OCI-LY3 (cell line): ENCODE measurements around the gene PEPD.

Experiments used
- H2AFZ ChIP-seq: fragments of 200-600, 300-600 bp; shearing (Covaris generic); 2 replicates; pipeline ENCODE4 v1.6.0; 2014; ENCODE audit warnings: antibody characterized with exemption, low read depth, low read length
- H3K27ac ChIP-seq: fragments of 200-600, 300-600 bp; sonication (generic); 2 replicates; pipeline ENCODE4 v1.5.1; 2014; ENCODE audit warnings: mild to moderate bottlenecking, low read length, moderate library complexity, mixed read lengths
- H3K27me3 ChIP-seq: fragments of 200-600, 300-600 bp; sonication (generic); 2 replicates; pipeline ENCODE4 v1.6.1; 2014; ENCODE audit warnings: low read depth, low read length, mixed read lengths
- H3K36me3 ChIP-seq: fragments of 200-600, 300-600 bp; sonication (generic); replicated peaks from 2 replicates; pipeline ENCODE3; 2014; ENCODE audit warnings: low read depth, low read length, mixed read lengths
- H3K4me1 ChIP-seq: fragments of 300-600, 200-600 bp; sonication (generic); 2 replicates; pipeline ENCODE4 v1.6.1; 2014; ENCODE audit warnings: low read length, mixed read lengths
- H3K4me2 ChIP-seq: fragments of 200-600, 300-600 bp; sonication (generic); 2 replicates; pipeline ENCODE4 v1.6.1; 2014; ENCODE audit warnings: low read length, mixed read lengths
- H3K4me3 ChIP-seq: fragments of 300-600, 200-600 bp; sonication (generic); 2 replicates; pipeline ENCODE4 v1.5.1; 2014; ENCODE audit warnings: antibody characterized with exemption, mild to moderate bottlenecking, low read length, moderate library complexity
- H3K79me2 ChIP-seq: fragments of 300-600, 200-600 bp; shearing (Covaris generic); 2 replicates; pipeline ENCODE4 v1.6.1; 2014; ENCODE audit warnings: mild to moderate bottlenecking, low read length, mixed read lengths
- H3K9ac ChIP-seq: fragments of 300-600, 200-600 bp; shearing (Covaris generic); 2 replicates; pipeline ENCODE4 v1.6.0; 2014; ENCODE audit warnings: mild to moderate bottlenecking, low read length, moderate library complexity
- H3K9me3 ChIP-seq: fragments of 200-600, 300-600 bp; shearing (Covaris generic); 2 replicates; pipeline ENCODE4 v1.6.1; 2014; ENCODE audit warnings: low read length, mixed read lengths; ENCODE audit not compliant: insufficient read depth
- H4K20me1 ChIP-seq: fragments of 200-600, 300-600 bp; sonication (generic); 2 replicates; pipeline ENCODE4 v1.6.1; 2016; ENCODE audit warnings: low read length, mixed read lengths; ENCODE audit not compliant: insufficient read depth
- EZH2phosphoT487 ChIP-seq: fragments of 200-600 bp; shearing (Covaris generic); IDR thresholded peaks from 2 replicates; pipeline ENCODE4 v1.6.1; 2018; ENCODE audit warnings: antibody characterized with exemption, mixed run types, low read depth
- TF ChIP-seq, protein P1 (sequence below): fragments of 200-600, 300-600 bp; sonication (generic); IDR thresholded peaks from 2 replicates; pipeline ENCODE4 v1.5.1; 2014; ENCODE audit warnings: antibody characterized with exemption, low read length, low read depth

The PEPD gene

DNA sequence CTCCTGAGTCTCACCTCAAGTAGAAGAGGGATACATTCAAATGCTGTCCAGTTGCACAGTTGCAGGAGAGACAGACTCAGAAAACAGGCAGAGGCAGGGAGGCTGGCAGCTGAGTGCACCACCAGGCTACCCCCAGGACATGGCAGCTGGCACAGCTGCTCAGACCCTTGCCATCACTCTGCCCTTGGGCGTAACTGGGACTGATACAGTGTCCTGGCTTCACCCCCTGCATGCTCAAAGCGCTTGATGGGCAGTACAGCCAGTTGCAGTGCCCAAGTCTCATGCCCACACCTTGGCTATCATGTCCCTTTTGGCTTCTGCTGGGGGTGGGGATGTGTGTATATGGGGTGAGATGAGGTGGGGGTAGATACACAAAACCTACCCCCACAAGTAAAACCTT, 5.5 kb upstream of the PEPD start:
- Histone ChIP-seq H3K9me3 (no peaks in the 10 kb centered on the region), H3K79me2 (no peaks in the 10 kb centered on the region), H3K4me2 (no peak overlapping the region), H2AFZ (no peak overlapping the region), H3K27me3 (no peaks in the 10 kb centered on the region), H3K4me1 (peaks cover 3% of the 10 kb centered on the region), H3K4me3 (no peak overlapping the region), H3K36me3 (no peaks in the 10 kb centered on the region), H3K9ac (no peak overlapping the region), H4K20me1 (no peaks in the 10 kb centered on the region), H3K27ac (no peak overlapping the region)
- TF ChIP-seq EZH2phosphoT487 = no peak
- TF ChIP-seq, protein P1, sequence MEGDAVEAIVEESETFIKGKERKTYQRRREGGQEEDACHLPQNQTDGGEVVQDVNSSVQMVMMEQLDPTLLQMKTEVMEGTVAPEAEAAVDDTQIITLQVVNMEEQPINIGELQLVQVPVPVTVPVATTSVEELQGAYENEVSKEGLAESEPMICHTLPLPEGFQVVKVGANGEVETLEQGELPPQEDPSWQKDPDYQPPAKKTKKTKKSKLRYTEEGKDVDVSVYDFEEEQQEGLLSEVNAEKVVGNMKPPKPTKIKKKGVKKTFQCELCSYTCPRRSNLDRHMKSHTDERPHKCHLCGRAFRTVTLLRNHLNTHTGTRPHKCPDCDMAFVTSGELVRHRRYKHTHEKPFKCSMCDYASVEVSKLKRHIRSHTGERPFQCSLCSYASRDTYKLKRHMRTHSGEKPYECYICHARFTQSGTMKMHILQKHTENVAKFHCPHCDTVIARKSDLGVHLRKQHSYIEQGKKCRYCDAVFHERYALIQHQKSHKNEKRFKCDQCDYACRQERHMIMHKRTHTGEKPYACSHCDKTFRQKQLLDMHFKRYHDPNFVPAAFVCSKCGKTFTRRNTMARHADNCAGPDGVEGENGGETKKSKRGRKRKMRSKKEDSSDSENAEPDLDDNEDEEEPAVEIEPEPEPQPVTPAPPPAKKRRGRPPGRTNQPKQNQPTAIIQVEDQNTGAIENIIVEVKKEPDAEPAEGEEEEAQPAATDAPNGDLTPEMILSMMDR = no peak

DNA sequence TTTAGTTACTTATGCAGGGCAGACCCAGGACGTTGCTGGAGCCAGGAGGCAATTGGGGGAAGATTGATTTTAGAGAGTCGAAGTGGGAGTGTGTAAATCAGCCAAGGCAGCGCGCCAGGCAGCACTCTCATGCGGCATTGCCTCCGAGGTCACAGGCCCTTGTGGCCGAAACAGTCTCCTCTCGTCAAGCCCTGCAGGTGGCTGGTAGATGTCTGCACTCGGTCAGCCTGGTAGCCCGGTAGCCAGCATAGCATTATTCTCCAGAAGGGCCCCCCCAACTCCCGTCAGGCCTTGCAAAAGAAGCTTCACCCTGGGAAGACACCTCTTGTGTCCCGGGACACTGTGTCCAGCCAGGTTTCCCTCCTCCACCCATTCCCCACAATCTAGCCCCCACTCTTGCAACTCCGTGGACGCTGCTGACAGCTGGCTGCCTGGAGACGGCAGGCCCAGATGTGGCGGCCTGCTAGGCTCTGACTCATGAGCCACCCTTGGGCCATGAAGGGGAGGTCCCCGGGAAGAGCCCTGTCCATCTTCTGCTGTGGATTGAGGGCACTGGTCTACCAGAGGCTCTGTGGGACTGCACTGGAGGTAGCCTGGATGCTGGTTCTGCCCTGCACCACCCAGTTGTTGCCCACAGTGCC, 2.6 kb upstream of the PEPD start:
- Histone ChIP-seq H3K9me3 (no peaks in the 10 kb centered on the region), H3K9ac (no peak overlapping the region)
- TF ChIP-seq, protein P1 = no peak
- TF ChIP-seq EZH2phosphoT487 = no peak

DNA sequence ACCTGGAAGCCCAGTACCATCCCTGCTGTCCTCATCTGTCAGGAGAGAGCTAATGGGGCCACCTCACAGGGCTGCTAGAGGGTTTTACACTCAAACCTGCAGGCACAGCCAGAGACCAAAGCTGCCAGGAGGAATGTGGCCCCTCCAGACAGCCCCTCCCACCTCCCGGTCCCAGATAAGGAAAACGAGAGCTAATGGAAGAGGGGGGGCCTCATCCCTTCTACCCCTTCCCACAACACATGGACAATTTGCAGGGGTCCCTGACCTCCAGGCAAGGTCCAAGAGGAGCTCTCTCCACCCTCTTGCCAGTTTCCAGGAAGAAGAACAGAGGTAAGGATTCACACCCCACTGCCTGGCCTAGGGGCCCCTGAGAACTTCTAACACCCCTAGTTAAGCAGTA, 1.6 kb upstream of the PEPD start:
- H3K79me2 ChIP-seq = 0 out of 2 replicates have a peak, but pooled peaks cover 6% of the 10 kb centered on the region
- peaks cover 13% of the 10 kb centered on the region for H3K4me1 ChIP-seq
- no peak overlapping the region for H3K27ac ChIP-seq
- no peaks in the 10 kb centered on the region for H3K36me3 ChIP-seq
- H3K27me3 ChIP-seq = no peaks in the 10 kb centered on the region
- no peak overlapping the region for H2AFZ ChIP-seq
- TF ChIP-seq EZH2phosphoT487 = no peak
- TF ChIP-seq, protein P1 = no peak
- no peak overlapping the region for H3K4me3 ChIP-seq
- H3K9me3 ChIP-seq = no peaks in the 10 kb centered on the region
- H3K9ac ChIP-seq = no peak overlapping the region
- H4K20me1 ChIP-seq = no peaks in the 10 kb centered on the region
- no peak overlapping the region for H3K4me2 ChIP-seq

More for the DNA sequence above, 2.6 kb upstream of the PEPD start:
- Histone ChIP-seq H3K79me2 (0 out of 2 replicates have a peak, but pooled peaks cover 6% of the 10 kb centered on the region), H4K20me1 (no peaks in the 10 kb centered on the region), H3K27ac (no peak overlapping the region), H3K27me3 (no peaks in the 10 kb centered on the region), H3K4me3 (no peak overlapping the region), H2AFZ (no peak overlapping the region), H3K4me1 (peaks cover 13% of the 10 kb centered on the region), H3K4me2 (no peak overlapping the region), H3K36me3 (no peaks in the 10 kb centered on the region)

DNA sequence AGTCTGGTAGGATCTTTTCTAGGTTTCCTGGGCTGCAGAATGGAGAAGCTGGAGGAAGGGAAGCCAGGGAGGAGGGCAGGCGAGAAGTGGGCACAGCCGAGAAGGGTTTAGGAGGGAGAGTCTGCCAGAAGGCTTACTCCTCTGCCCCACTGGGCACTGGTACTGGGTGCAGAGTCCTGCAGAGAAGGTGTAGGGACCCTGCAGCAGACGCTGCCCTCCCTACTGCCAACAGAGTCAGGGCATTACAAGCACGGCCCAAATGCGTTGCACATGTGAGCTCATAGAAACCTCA, 726 bp upstream of the PEPD start:
- no peak overlapping the region for H3K27ac ChIP-seq
- no peaks in the 10 kb centered on the region for H3K36me3 ChIP-seq
- 0 out of 2 replicates have a peak, but pooled peaks cover 6% of the 10 kb centered on the region for H3K79me2 ChIP-seq
- H3K27me3 ChIP-seq = no peaks in the 10 kb centered on the region
- H2AFZ ChIP-seq = peak overlapping the region; percentile 97
- TF ChIP-seq EZH2phosphoT487 = no peak
- TF ChIP-seq, protein P1 = no peak
- peak overlapping the region; percentile 58 for H3K9ac ChIP-seq
- H3K4me3 ChIP-seq = peak overlapping the region; percentile 93
- H3K9me3 ChIP-seq = no peaks in the 10 kb centered on the region
- no peaks in the 10 kb centered on the region for H4K20me1 ChIP-seq
- H3K4me1 ChIP-seq = peaks cover 13% of the 10 kb centered on the region
- peak overlapping the region; percentile 93 for H3K4me2 ChIP-seq
